HEK293 (cell line): ENCODE results near the gene ANKS6.

Experiments used
- CTCF ChIA-PET: fragments of 350-600 bp; formaldehyde crosslinking; extraction: SDS; loops from one replicate; lab custom pipeline; 2021; ENCODE audit warnings: antibody characterized with exemption; lab: Yijun Ruan, JAX
- POLR2A ChIA-PET: fragments of 300-600 bp; formaldehyde crosslinking; extraction: SDS; loops from one replicate; lab custom pipeline; 2020; ENCODE audit warnings: antibody characterized with exemption, inconsistent platforms; lab: Yijun Ruan, JAX
- H3K27ac ChIP-seq: fragments of 200-500 bp; sonication (Bioruptor generic); 2 replicates; pipeline ENCODE4 v1.5.1; 2014; ENCODE audit warnings: low read depth, low read length, control low read depth, inconsistent platforms; ENCODE audit errors: extremely low read depth
- H3K36me3 ChIP-seq, 2 experiments: fragments of 200-500 bp in 1 of 2; sonication (Bioruptor generic) in 1 of 2; 1 replicate in 1 of 2; 2 replicates in 1 of 2; pipeline ENCODE4 v1.5.1; 2014 to 2017; ENCODE audit warnings: inconsistent platforms in 2 of 2, low read length in 2 of 2; ENCODE audit not compliant: control insufficient read depth in 2 of 2, insufficient read depth in 1 of 2
- H3K4me1 ChIP-seq: fragments of 200-500 bp; sonication (Bioruptor generic); 2 replicates; pipeline ENCODE4 v1.5.1; 2014; ENCODE audit warnings: mild to moderate bottlenecking, low read length, inconsistent platforms; ENCODE audit not compliant: control insufficient read depth, insufficient read depth
- H3K4me3 ChIP-seq: 2 replicates; pipeline ENCODE4 v1.5.1; 2011; ENCODE audit warnings: low read depth, mild to moderate bottlenecking, control low read depth, low read length, moderate library complexity
- H3K9me3 ChIP-seq: fragments of 200-500 bp; sonication (Bioruptor generic); 2 replicates; pipeline ENCODE4 v1.5.1; 2014; ENCODE audit warnings: low read depth, low read length, inconsistent platforms; ENCODE audit not compliant: control insufficient read depth, insufficient read depth
- ATF2 ChIP-seq: fragments of 450-650 bp; formaldehyde crosslinking; IDR thresholded peaks from 2 replicates; pipeline ENCODE4 v1.5.1; 2016; ENCODE audit warnings: missing biosample characterization, missing genetic modification characterization, low read depth
- FEZF1 ChIP-seq: fragments of 450-650 bp; formaldehyde crosslinking; IDR thresholded peaks from 2 replicates; pipeline ENCODE4 v1.5.1; 2016; ENCODE audit warnings: missing biosample characterization, missing genetic modification characterization
- PATZ1 ChIP-seq: fragments of 450-650 bp; formaldehyde crosslinking; IDR thresholded peaks from 2 replicates; pipeline ENCODE4 v1.5.1; 2016; ENCODE audit warnings: missing biosample characterization, missing genetic modification characterization
- SCRT1 ChIP-seq: fragments of 450-650 bp; formaldehyde crosslinking; IDR thresholded peaks from 2 replicates; pipeline ENCODE4 v1.5.1; 2016; ENCODE audit warnings: missing biosample characterization, missing genetic modification characterization, borderline replicate concordance
- TRIM28 ChIP-seq: IDR thresholded peaks from 2 replicates; pipeline ENCODE4 v1.6.1; 2011; ENCODE audit warnings: low read length, control low read depth, borderline replicate concordance
- ZBTB10 ChIP-seq: fragments of 450-650 bp; formaldehyde crosslinking; IDR thresholded peaks from 2 replicates; pipeline ENCODE4 v1.5.1; 2016; ENCODE audit warnings: missing biosample characterization, missing genetic modification characterization
- ZBTB11 ChIP-seq: fragments of 450-650 bp; formaldehyde crosslinking; conservative IDR thresholded peaks from 2 replicates; pipeline ENCODE4 v1.5.1; 2016; ENCODE audit warnings: low read depth, missing biosample characterization, missing genetic modification characterization
- ZBTB20 ChIP-seq: fragments of 450-650 bp; formaldehyde crosslinking; IDR thresholded peaks from 2 replicates; pipeline ENCODE4 v1.5.1; 2016; ENCODE audit warnings: missing biosample characterization, missing genetic modification characterization
- ZBTB26 ChIP-seq: fragments of 450-650 bp; formaldehyde crosslinking; optimal IDR thresholded peaks from 2 replicates; pipeline ENCODE3; 2016; ENCODE audit warnings: missing biosample characterization, mild to moderate bottlenecking, missing genetic modification characterization
- ZBTB8A ChIP-seq: fragments of 450-650 bp; formaldehyde crosslinking; IDR thresholded peaks from 2 replicates; pipeline ENCODE4 v1.5.1; 2016; ENCODE audit warnings: missing biosample characterization, missing genetic modification characterization
- ZNF157 ChIP-seq: fragments of 450-650 bp; formaldehyde crosslinking; IDR thresholded peaks from 2 replicates; pipeline ENCODE4 v1.5.1; 2016; ENCODE audit warnings: missing biosample characterization, missing genetic modification characterization
- ZNF19 ChIP-seq: fragments of 450-650 bp; formaldehyde crosslinking; IDR thresholded peaks from 2 replicates; pipeline ENCODE4; 2016; ENCODE audit warnings: missing biosample characterization, missing genetic modification characterization, low read depth
- ZNF2 ChIP-seq: fragments of 450-650 bp; formaldehyde crosslinking; IDR thresholded peaks from 2 replicates; pipeline ENCODE4 v1.5.1; 2016; ENCODE audit warnings: missing biosample characterization, missing genetic modification characterization
- ZNF280C ChIP-seq: fragments of 450-650 bp; formaldehyde crosslinking; IDR thresholded peaks from 2 replicates; pipeline ENCODE4 v1.5.1; 2016; ENCODE audit warnings: missing biosample characterization, missing genetic modification characterization
- ZNF341 ChIP-seq: fragments of 450-650 bp; formaldehyde crosslinking; IDR thresholded peaks from 2 replicates; pipeline ENCODE4; 2016; ENCODE audit warnings: low read depth, missing biosample characterization, missing genetic modification characterization
- ZNF394 ChIP-seq: fragments of 450-650 bp; formaldehyde crosslinking; IDR thresholded peaks from 2 replicates; pipeline ENCODE4 v1.5.1; 2016; ENCODE audit warnings: missing biosample characterization, missing genetic modification characterization, mild to moderate bottlenecking, moderate library complexity, borderline replicate concordance
- ZNF404 ChIP-seq: fragments of 450-650 bp; formaldehyde crosslinking; IDR thresholded peaks from 2 replicates; pipeline ENCODE4 v1.5.1; 2017; ENCODE audit warnings: missing biosample characterization, missing genetic modification characterization
- ZNF76 ChIP-seq: fragments of 450-650 bp; formaldehyde crosslinking; IDR thresholded peaks from 2 replicates; pipeline ENCODE4; 2016; ENCODE audit warnings: low read depth, missing biosample characterization, missing genetic modification characterization, borderline replicate concordance

The ANKS6 gene

GRCh38 chr9:98797491-98797890, 1.1 kb upstream of the ANKS6 start (continued):
- TF ChIP-seq ZBTB11 (no peak), ZNF76 (no peak)

GRCh38 chr9:98795970-98796363, 388 bp downstream of the ANKS6 start:
- Histone ChIP-seq H3K36me3 (peaks cover 0 to 6% of the 10 kb centered on the region in 2 experiments; a peak in 1 of 3 replicates), H3K9me3 (no peaks in the 10 kb centered on the region), H3K27ac (peak overlapping the region; percentile 54; the same call in 1 of the 2 replicates), H3K4me1 (no peaks in the 10 kb centered on the region), H3K4me3 (peak overlapping the region; percentile 73)
- TF ChIP-seq ZBTB26 (tag by site-specific recombination) (peak; percentile 36), ZBTB10 (no peak), ZNF157 (no peak), FEZF1 (tag by site-specific recombination) (no peak), SCRT1 (tag by site-specific recombination) (no peak), TRIM28 (no peak), ZNF19 (tag by site-specific recombination) (no peak), ZNF280C (no peak), ATF2 (tag by site-specific recombination) (no peak), ZNF2 (no peak), ZNF404 (tag by site-specific recombination) (no peak), ZNF394 (tag by site-specific recombination) (no peak), PATZ1 (0 out of 2 replicates have a peak, but pooled peaks have one; percentile 13), ZNF341 (tag by site-specific recombination) (no peak), ZBTB8A (tag by site-specific recombination) (0 out of 2 replicates have a peak, but pooled peaks have one; percentile 10), ZBTB20 (tag by site-specific recombination) (peak; percentile 91)
- ChIA-PET POLR2A (interaction anchor here (0.6 kb wide), 1 partner anchor 776 kb away, joined by 3 read pairs; no protein-coding TSS in a partner anchor), CTCF (interaction anchor here (0.7 to 1.0 kb wide), 3 partner anchors 13 to 29 kb away, joined by 3 read pairs; no protein-coding TSS in a partner anchor)
